Left hindlimb (tissue), 1 donor: ENCODE measurements around the gene CZIB.
"Not testable (repeated sequence)": the region's sequence is repeated elsewhere in the genome, so short reads cannot be mapped to it uniquely, and the experiment has no call there.

Experiments used
- DNase-seq: peaks from one replicate; pipeline ENCODE4 v3.0.0-alpha.2; 2018

The CZIB gene

GRCh38 chr1:53238197-53239155, 18.0 kb upstream of the CZIB start, which contains the start of gene MAGOH:
MAGOH (minus strand) TSS chr1:53238518; CDS start chr1:53238448, 70 bp downstream.
- DNase-seq, result peak; percentile 97

- DNase-seq, result no peak
Measured at GRCh38 chr1:53237638-53238037, 17.2 kb upstream of the CZIB start.

- DNase-seq, result no peak
Measured at GRCh38 chr1:53220962-53221286, 490 bp upstream of the CZIB start.

GRCh38 chr1:53219711-53220110, 723 bp downstream of the CZIB start:
- DNase-seq, result no peak

- no peak for DNase-seq
Measured at GRCh38 chr1:53218201-53218600, 2.2 kb downstream of the CZIB start.

- no peak for DNase-seq
Measured at GRCh38 chr1:53214376-53214940, 6.0 kb downstream of the CZIB start.

- no peak for DNase-seq
Measured at GRCh38 chr1:53210954-53211353, 9.5 kb downstream of the CZIB start.

- no peak for DNase-seq
Measured at GRCh38 chr1:53210352-53210751, 10.1 kb downstream of the CZIB start.

- no peak for DNase-seq
Measured at GRCh38 chr1:53207726-53208125, 12.7 kb downstream of the CZIB start.

GRCh38 chr1:53206735-53207379, 13.6 kb downstream of the CZIB start:
- no peak for DNase-seq

GRCh38 chr1:53206083-53206685, 14.2 kb downstream of the CZIB start:
- DNase-seq, result not testable (repeated sequence)

GRCh38 chr1:53205496-53205895, 14.9 kb downstream of the CZIB start:
- DNase-seq, result not testable (repeated sequence)

- no peak for DNase-seq
Measured at GRCh38 chr1:53203466-53203865, 17.0 kb downstream of the CZIB start.

- DNase-seq, result no peak
Measured at GRCh38 chr1:53198241-53198651, 22.2 kb downstream of the CZIB start.

GRCh38 chr1:53197291-53198200, 22.9 kb downstream of the CZIB start:
- no peak for DNase-seq

GRCh38 chr1:53196485-53197290, 23.7 kb downstream of the CZIB start, which contains the start of gene CPT2:
CPT2 (plus strand) TSS chr1:53196824; CDS start chr1:53196944, 120 bp downstream.
- peak; percentile 95 for DNase-seq

GRCh38 chr1:53196017-53196484, 24.4 kb downstream of the CZIB start:
- no peak for DNase-seq

- no peak for DNase-seq
Measured at GRCh38 chr1:53195246-53196016, 25.0 kb downstream of the CZIB start.

- no peak for DNase-seq
Measured at GRCh38 chr1:53190210-53190611, 30.2 kb downstream of the CZIB start.

- DNase-seq, result no peak
Measured at GRCh38 chr1:53189061-53189460, 31.4 kb downstream of the CZIB start.
